ENCODE results near the gene P2RY8.
"Not testable (repeated sequence)": the region's sequence is repeated elsewhere in the genome, so short reads cannot be mapped to it uniquely, and the experiment has no call there.

DNA sequence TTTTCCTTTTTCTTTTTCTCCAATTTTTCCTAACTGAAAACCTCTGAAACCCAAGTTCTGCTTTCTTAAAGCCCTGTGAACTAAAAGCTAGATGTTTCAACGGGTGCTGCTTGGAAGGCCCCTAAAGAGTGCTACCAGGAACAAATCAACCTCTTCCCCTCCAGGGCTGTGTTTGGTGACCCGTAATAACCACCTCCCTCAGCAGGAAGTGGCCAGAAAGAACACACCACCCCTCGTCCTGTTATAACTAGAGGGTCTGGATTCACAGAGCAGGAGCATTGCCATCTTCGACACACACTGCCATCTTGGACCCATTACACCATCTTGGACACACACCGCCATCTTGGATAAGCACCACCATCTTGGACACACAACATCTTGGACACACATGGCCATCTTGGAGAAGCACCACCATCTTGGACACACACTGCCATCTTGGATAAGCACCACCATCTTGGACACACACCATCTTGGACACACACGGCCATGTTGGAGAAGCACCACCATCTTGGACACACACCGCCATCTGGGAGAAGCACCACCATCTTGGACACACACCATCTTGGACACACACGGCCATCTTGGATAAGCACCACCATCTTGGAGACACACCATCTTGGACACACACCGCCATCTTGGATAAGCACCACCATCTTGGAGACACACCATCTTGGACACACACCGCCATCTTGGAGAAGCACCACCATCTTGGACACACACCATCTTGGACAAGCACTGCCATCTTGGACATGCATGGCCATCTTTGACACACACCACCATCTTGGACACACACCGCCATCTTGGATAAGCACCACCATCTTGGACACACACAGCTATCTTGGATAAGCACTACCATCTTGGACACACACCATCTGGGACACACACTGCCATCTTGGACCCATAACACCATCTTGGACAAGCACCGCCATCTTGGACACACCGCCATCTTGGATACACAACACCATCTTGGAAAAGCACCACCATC is 89.7 kb downstream of the P2RY8 start:
- not testable (repeated sequence) for TF ChIP-seq CTCF (IDR thresholded peaks at IDR 0.05; ENCODE audit: low read depth, low read length, poor library complexity, severe bottlenecking); EZH2phosphoT487 (IDR thresholded peaks at IDR 0.05; ENCODE audit: borderline replicate concordance, low read length)

Measured in DOHH2 (cell line).